GM10266 (cell line): ENCODE measurements around the gene RASSF10.

Source experiments
- DNase-seq: peaks from one replicate; pipeline ENCODE4 v3.0.0; 2012; ENCODE audit errors: extremely low spot score
- TF ChIP-seq, protein P1 (sequence below): IDR thresholded peaks from 2 replicates; pipeline ENCODE4 v1.5.1; 2012; ENCODE audit warnings: mild to moderate bottlenecking, low read depth; ENCODE audit not compliant: control insufficient read depth, insufficient read depth; ENCODE audit errors: missing control alignments

Gene RASSF10

DNA sequence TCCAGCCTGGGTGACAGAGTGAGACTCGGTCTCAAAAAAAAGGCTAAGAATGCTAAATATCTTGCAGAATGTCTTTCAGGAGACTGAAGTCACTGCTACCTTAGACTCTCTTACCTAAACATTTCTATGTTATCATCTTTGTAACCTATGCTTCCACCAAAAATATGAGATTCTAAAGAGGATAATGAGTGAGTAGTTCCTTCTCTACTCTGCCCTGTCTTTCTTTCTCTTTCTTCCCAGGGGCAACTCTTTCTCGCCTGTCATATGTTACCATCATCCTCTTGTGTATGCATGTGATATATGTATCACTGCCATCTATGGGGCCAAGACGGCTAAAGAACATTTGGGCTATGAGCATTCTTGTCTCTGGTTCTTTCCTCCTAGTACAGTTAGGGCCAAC lies 9.0 kb upstream of the RASSF10 start:
- DNase-seq: no peak
- TF ChIP-seq, protein P1, sequence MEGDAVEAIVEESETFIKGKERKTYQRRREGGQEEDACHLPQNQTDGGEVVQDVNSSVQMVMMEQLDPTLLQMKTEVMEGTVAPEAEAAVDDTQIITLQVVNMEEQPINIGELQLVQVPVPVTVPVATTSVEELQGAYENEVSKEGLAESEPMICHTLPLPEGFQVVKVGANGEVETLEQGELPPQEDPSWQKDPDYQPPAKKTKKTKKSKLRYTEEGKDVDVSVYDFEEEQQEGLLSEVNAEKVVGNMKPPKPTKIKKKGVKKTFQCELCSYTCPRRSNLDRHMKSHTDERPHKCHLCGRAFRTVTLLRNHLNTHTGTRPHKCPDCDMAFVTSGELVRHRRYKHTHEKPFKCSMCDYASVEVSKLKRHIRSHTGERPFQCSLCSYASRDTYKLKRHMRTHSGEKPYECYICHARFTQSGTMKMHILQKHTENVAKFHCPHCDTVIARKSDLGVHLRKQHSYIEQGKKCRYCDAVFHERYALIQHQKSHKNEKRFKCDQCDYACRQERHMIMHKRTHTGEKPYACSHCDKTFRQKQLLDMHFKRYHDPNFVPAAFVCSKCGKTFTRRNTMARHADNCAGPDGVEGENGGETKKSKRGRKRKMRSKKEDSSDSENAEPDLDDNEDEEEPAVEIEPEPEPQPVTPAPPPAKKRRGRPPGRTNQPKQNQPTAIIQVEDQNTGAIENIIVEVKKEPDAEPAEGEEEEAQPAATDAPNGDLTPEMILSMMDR: no peak

DNA sequence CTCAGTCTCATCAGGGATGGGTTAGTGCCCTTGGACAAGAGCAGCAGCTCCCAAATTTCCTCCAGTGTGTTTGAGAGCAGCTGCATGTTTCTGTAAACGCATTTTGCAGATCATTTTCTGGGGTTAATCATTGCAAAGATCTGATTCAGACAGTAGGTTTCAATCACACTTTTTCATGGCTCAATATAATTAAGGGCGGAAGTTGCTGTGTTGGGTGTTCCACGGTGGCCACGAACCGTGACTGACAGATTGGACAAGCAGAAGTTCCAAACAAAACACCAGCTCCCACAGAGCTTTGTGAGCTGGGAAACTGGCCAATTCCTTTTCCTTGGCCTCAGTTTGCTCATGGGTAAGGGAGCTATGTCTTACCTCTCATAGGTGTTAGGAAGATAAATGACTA lies 8.4 kb upstream of the RASSF10 start:
- TF ChIP-seq, protein P1: no peak
- DNase-seq: no peak

DNA sequence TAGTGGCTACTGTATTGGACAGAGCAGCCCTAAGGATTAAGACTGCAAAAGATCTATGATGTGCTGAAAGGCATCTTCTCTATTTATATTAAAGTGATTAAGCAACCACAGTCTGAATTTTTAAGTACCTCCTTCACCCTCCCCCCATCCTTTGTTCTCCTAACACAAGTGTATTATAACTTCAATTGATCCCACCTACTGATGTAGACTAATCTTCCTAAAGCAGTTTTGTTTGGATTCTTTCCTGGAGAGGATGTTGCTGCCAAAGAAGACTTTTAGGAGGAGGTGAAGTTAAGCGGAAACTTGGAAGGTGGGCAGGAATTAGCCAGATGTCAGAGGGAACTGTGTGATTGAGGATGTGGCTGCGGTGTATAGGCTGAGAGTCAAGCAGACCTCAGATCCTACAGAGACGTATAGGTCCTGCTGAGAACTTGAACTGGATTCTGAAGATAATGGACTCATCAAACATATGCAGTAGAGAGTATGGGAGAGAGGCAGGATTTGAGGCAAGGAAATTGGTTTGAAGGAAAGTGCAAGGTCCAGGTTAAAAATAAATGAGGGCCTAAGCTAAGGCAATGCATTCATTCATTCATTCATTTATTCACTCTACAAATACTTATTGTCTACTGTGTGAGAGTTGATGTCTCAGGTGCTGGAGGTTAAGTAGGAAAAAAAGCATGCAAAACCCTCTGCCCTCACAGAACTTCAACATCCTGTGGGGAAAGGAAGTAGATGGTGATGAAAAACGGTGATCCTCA lies 5.2 kb upstream of the RASSF10 start:
- no peak for DNase-seq

DNA sequence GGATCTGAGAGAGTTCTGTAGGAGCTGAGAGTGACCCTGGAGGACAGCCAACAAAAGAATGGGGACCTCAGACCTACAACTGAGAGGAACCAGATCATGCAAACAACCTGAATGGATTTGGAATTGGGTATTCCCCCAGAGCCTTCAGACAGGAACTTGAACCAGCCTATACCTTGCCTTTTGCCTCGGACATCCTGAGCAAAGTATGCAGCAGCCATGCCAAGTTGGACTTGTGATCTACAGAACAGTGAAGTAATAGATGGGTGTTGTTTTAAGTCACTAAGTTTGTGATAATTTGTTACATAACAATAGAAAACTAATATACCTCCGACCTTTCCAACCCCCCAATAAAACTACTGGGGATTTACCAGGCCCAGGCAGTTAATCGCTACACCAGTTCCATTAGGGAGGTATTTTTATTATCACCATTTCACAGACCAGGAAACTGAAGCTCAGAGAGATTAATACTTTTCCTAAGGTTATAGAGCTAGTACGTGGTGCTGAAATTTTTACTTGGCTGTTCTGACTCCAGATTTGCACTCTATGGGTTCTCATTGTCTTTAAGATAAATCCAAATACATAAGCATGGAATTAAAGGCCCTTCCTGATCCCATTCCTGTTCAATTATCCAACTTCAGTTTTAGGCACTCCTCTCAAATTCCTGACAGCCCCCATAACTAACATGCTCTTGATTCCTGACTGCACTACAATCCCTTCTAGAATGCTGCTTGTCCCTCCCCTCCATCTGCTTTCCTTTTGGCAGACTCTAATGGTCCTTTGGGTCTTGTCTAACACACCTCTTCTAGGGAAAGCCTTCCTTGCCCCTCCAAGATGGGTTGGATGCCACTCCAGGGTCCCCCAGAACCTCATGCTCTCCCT lies 1.7 kb upstream of the RASSF10 start:
- TF ChIP-seq, protein P1: no peak
- DNase-seq: no peak

More for the DNA sequence above, 5.2 kb upstream of the RASSF10 start:
- TF ChIP-seq, protein P1: no peak

DNA sequence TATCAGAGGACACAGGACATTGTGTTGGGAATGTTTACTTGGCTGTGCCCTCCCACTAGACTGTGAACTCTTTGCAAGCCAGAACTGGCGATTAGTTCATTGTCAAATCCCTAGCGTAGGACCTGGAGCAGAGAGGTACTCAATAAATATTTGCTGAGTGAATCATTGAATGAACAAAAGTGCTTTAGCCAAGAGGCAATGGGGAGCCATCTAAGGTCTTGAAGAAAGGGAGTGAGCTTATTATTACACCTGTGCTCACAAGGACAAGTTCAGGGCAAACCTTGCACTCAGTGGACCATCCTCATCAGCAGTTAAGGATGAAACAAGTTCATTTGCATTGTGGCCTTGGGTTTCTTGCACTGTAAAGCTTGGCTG lies 1.1 kb upstream of the RASSF10 start:
- TF ChIP-seq, protein P1: no peak
- no peak for DNase-seq

DNA sequence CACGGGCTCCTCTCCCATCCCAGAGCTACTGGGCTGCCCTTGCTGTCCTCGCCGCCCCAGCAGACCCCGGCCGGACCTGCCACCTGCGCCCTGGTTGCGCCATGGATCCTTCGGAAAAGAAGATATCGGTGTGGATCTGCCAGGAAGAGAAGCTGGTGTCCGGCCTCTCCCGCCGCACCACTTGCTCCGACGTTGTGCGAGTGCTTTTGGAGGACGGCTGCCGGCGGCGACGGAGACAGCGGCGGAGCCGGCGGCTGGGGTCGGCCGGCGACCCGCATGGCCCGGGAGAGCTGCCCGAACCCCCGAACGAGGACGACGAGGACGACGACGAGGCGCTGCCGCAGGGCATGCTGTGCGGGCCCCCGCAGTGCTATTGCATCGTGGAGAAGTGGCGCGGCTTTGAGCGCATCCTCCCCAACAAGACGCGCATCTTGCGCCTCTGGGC lies 382 bp downstream of the RASSF10 start:
- no peak for DNase-seq
- TF ChIP-seq, protein P1: no peak
